Keratinocyte (primary cell): ENCODE measurements around the gene ZFP14. TPM values are rescaled to one million over a fixed set of nuclear protein-coding genes. Genes with fewer than 3 reads are reported as not detected.

Experiments
- DNase-seq: peaks from one replicate; pipeline ENCODE4 v3.0.0-alpha.2; 2011; ENCODE audit warnings: low read depth, missing footprints, low spot score
- FAIRE-seq: peaks from 2 replicates; lab custom pipeline; 2011; peaks lifted over from hg19 to GRCh38; lab: Jason Lieb, UNC
- H2AFZ ChIP-seq: 2 replicates; pipeline ENCODE4 v1.6.0; 2012; ENCODE audit warnings: low read length, control low read depth, inconsistent platforms; ENCODE audit not compliant: control insufficient read depth
- H3K27ac ChIP-seq: 2 replicates; pipeline ENCODE4 v1.5.1; 2011; ENCODE audit warnings: low read length; ENCODE audit not compliant: control insufficient read depth, insufficient read depth
- H3K27me3 ChIP-seq: 3 replicates; pipeline ENCODE4 v1.6.0; 2011; ENCODE audit warnings: low read length; ENCODE audit not compliant: control insufficient read depth, insufficient read depth; ENCODE audit errors: extremely low read depth
- H3K36me3 ChIP-seq, 2 experiments: 2 replicates in 1 of 2; 3 replicates in 1 of 2; pipeline ENCODE4 v1.5.1; 2011; ENCODE audit warnings: low read length in 2 of 2, mild to moderate bottlenecking in 1 of 2; ENCODE audit not compliant: control insufficient read depth in 2 of 2, insufficient read depth in 2 of 2; ENCODE audit errors: extremely low read depth in 1 of 2
- H3K4me1 ChIP-seq: 3 replicates; pipeline ENCODE4 v1.5.1; 2011; ENCODE audit warnings: low read length; ENCODE audit not compliant: control insufficient read depth, insufficient read depth; ENCODE audit errors: extremely low read depth
- H3K4me2 ChIP-seq: 3 replicates; pipeline ENCODE4 v1.6.0; 2011; ENCODE audit warnings: low read depth, low read length; ENCODE audit not compliant: control insufficient read depth, insufficient read depth; ENCODE audit errors: extremely low read depth
- H3K4me3 ChIP-seq, 3 experiments: fragments of 200-600 bp in 1 of 3; sonication (generic) in 1 of 3; 2 replicates in 2 of 3; 3 replicates in 1 of 3; pipeline ENCODE4 v1.5.1; 2011 to 2016; ENCODE audit warnings: low read length in 3 of 3, mild to moderate bottlenecking in 3 of 3, control low read depth in 2 of 3, inconsistent platforms in 1 of 3, low read depth in 1 of 3, mixed read lengths in 1 of 3, mixed run types in 1 of 3, moderate library complexity in 1 of 3; ENCODE audit not compliant: control insufficient read depth in 2 of 3, insufficient read depth in 2 of 3; ENCODE audit errors: extremely low read depth in 1 of 3
- H3K79me2 ChIP-seq: 2 replicates; pipeline ENCODE4 v1.6.0; 2012; ENCODE audit warnings: low read length; ENCODE audit not compliant: control insufficient read depth, insufficient read depth
- H3K9ac ChIP-seq: 3 replicates; pipeline ENCODE4 v1.6.0; 2011; ENCODE audit warnings: low read length; ENCODE audit not compliant: control insufficient read depth, insufficient read depth; ENCODE audit errors: extremely low read depth
- H3K9me1 ChIP-seq: 3 replicates; pipeline ENCODE4 v1.6.0; 2011; ENCODE audit warnings: low read length; ENCODE audit not compliant: control insufficient read depth, insufficient read depth; ENCODE audit errors: extremely low read depth
- H3K9me3 ChIP-seq: 2 replicates; pipeline ENCODE4 v1.5.1; 2012; ENCODE audit warnings: low read depth, low read length; ENCODE audit not compliant: control insufficient read depth
- H4K20me1 ChIP-seq: 3 replicates; pipeline ENCODE4 v1.6.0; 2011; ENCODE audit warnings: low read length; ENCODE audit not compliant: control insufficient read depth, insufficient read depth; ENCODE audit errors: extremely low read depth
- EZH2 ChIP-seq: IDR thresholded peaks from one replicate; pipeline ENCODE4 v1.6.1; 2012; ENCODE audit warnings: inconsistent platforms, mild to moderate bottlenecking, low read length, moderate library complexity
- dilution Hi-C: fragments of 300-500 bp; cut with MboI; formaldehyde crosslinking; loops from one replicate; pipeline ENCODE4 v1.7.0; 2020; ENCODE audit warnings: low sequenced_read_pairs; ENCODE audit not compliant: extremely low pct_ligation_motif_present
- polyA plus RNA-seq, 5 experiments: library from polyadenylated mRNA; depleted of rRNA in 3 of 5; stranded (reverse) in 3 of 5; stranded (forward) in 1 of 5; unstranded in 1 of 5; fragments of >200 nt; gene quantifications; 1 replicate in 1 of 5; 2 replicates in 3 of 5; 3 replicates in 1 of 5; pipeline versions ENCODE4 v1.2.1 to v1.2.3, GENCODE V29; 2011 to 2012; ENCODE audit warnings: missing spikeins in 2 of 5, low read depth in 1 of 5, low replicate concordance in 1 of 5
- TF ChIP-seq, protein P1 (sequence below), 3 experiments: IDR thresholded peaks in 1 of 3; conservative IDR thresholded peaks in 1 of 3; optimal IDR thresholded peaks in 1 of 3; 2 replicates in 2 of 3; 3 replicates in 1 of 3; pipeline versions ENCODE3 to v1.5.1; 2011; ENCODE audit warnings: low read length in 3 of 3, mild to moderate bottlenecking in 3 of 3, moderate library complexity in 2 of 3, control low read depth in 1 of 3, inconsistent platforms in 1 of 3; ENCODE audit not compliant: insufficient read depth in 2 of 3; ENCODE audit errors: extremely low read depth in 1 of 3

The ZFP14 gene
- polyA plus RNA-seq, 1 donor (not counting 4 experiments of a cell fraction or from before 2014, with no cell fraction given) = 0.96 TPM

- Histone ChIP-seq H3K4me1 (peaks cover 9% of the 10 kb centered on the region), H3K79me2 (no peaks in the 10 kb centered on the region), H4K20me1 (no peaks in the 10 kb centered on the region), H3K4me3 (no peak overlapping the region), H2AFZ (no peak overlapping the region), H3K27me3 (no peaks in the 10 kb centered on the region), H3K9ac (no peak overlapping the region), H3K9me1 (no peaks in the 10 kb centered on the region), H3K36me3 (no peaks in the 10 kb centered on the region), H3K4me2 (no peak overlapping the region), H3K27ac (no peak overlapping the region), H3K9me3 (peaks cover 5% of the 10 kb centered on the region)
- dilution Hi-C loops = no loop called here
- DNase-seq = no peak
- TF ChIP-seq EZH2 = no peak
- TF ChIP-seq, protein P1, sequence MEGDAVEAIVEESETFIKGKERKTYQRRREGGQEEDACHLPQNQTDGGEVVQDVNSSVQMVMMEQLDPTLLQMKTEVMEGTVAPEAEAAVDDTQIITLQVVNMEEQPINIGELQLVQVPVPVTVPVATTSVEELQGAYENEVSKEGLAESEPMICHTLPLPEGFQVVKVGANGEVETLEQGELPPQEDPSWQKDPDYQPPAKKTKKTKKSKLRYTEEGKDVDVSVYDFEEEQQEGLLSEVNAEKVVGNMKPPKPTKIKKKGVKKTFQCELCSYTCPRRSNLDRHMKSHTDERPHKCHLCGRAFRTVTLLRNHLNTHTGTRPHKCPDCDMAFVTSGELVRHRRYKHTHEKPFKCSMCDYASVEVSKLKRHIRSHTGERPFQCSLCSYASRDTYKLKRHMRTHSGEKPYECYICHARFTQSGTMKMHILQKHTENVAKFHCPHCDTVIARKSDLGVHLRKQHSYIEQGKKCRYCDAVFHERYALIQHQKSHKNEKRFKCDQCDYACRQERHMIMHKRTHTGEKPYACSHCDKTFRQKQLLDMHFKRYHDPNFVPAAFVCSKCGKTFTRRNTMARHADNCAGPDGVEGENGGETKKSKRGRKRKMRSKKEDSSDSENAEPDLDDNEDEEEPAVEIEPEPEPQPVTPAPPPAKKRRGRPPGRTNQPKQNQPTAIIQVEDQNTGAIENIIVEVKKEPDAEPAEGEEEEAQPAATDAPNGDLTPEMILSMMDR (optimal IDR thresholded peaks at IDR 0.05 in 1 of 3, IDR thresholded peaks at IDR 0.05 in 1 of 3, conservative IDR thresholded peaks at IDR 0.05 in 1 of 3; ENCODE audit: extremely low read depth in 1 of 3, insufficient read depth in 2 of 3, low read length in 3 of 3) = no peak
- FAIRE-seq = no peak
Measured at GRCh38 chr19:36373638-36374156, 5.3 kb downstream of the ZFP14 start.

- no peak for DNase-seq
- no peak overlapping the region for H3K9ac ChIP-seq
- H4K20me1 ChIP-seq = no peaks in the 10 kb centered on the region
- peaks cover 5% of the 10 kb centered on the region for H3K9me3 ChIP-seq
- no peaks in the 10 kb centered on the region for H3K9me1 ChIP-seq
- no peaks in the 10 kb centered on the region for H3K79me2 ChIP-seq
- H3K27me3 ChIP-seq = no peaks in the 10 kb centered on the region
- no peak overlapping the region for H3K4me3 ChIP-seq
- no peak for FAIRE-seq
- no peak for TF ChIP-seq EZH2
- TF ChIP-seq, protein P1 (optimal IDR thresholded peaks at IDR 0.05 in 1 of 3, IDR thresholded peaks at IDR 0.05 in 1 of 3, conservative IDR thresholded peaks at IDR 0.05 in 1 of 3; ENCODE audit: extremely low read depth in 1 of 3, insufficient read depth in 2 of 3, low read length in 3 of 3) = no peak
- H2AFZ ChIP-seq = no peak overlapping the region
- H3K27ac ChIP-seq = no peak overlapping the region
- dilution Hi-C loops = no loop called here
- H3K36me3 ChIP-seq = no peaks in the 10 kb centered on the region
- H3K4me1 ChIP-seq = no peaks in the 10 kb centered on the region
- H3K4me2 ChIP-seq = no peak overlapping the region
Measured at GRCh38 chr19:36371886-36372285, 7.1 kb downstream of the ZFP14 start.
